Measurements from ENCODE around the gene HSPA1A.
A peak's percentile ranks its signal among the peaks of the same experiment; 100 is the strongest.
"Not testable (repeated sequence)": the region's sequence is repeated elsewhere in the genome, so short reads cannot be mapped to it uniquely, and the experiment has no call there.

The HSPA1A gene

DNA sequence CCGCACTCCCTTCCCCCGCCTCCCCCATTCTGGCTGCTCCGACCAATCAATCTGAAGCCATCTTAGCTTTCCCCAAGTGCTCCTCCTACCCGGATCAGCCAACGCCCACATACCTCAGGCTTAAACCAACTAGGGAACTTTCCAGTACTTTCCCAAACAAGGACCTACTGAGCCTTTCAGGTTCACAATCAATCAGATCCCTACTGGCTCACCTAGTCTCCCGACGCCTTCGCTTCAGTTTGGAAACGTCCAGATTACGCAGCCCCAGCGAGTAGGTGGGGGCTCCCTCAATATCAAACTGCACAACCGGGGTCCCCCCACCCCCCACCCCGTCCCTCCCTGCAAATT is 692 bp upstream of the HSPA1A start:
- TF ChIP-seq, protein P1, sequence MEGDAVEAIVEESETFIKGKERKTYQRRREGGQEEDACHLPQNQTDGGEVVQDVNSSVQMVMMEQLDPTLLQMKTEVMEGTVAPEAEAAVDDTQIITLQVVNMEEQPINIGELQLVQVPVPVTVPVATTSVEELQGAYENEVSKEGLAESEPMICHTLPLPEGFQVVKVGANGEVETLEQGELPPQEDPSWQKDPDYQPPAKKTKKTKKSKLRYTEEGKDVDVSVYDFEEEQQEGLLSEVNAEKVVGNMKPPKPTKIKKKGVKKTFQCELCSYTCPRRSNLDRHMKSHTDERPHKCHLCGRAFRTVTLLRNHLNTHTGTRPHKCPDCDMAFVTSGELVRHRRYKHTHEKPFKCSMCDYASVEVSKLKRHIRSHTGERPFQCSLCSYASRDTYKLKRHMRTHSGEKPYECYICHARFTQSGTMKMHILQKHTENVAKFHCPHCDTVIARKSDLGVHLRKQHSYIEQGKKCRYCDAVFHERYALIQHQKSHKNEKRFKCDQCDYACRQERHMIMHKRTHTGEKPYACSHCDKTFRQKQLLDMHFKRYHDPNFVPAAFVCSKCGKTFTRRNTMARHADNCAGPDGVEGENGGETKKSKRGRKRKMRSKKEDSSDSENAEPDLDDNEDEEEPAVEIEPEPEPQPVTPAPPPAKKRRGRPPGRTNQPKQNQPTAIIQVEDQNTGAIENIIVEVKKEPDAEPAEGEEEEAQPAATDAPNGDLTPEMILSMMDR (IDR thresholded peaks at IDR 0.05; ENCODE audit: low read depth, low read length), result no peak
- TF ChIP-seq MYC (IDR thresholded peaks at IDR 0.05; ENCODE audit: low read depth, low read length) (no peak), POLR2A (IDR thresholded peaks at IDR 0.05; ENCODE audit: extremely low read depth, insufficient read length) (no peak)
- TF ChIP-seq, protein P2, sequence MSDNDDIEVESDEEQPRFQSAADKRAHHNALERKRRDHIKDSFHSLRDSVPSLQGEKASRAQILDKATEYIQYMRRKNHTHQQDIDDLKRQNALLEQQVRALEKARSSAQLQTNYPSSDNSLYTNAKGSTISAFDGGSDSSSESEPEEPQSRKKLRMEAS (IDR thresholded peaks at IDR 0.05; ENCODE audit: low read depth, low read length), result no peak
- H3K4me3 ChIP-seq (ENCODE audit: low read depth, low read length), result peak overlapping the region; percentile 70
- peak; percentile 94 for DNase-seq (ENCODE audit: low read depth)

DNA sequence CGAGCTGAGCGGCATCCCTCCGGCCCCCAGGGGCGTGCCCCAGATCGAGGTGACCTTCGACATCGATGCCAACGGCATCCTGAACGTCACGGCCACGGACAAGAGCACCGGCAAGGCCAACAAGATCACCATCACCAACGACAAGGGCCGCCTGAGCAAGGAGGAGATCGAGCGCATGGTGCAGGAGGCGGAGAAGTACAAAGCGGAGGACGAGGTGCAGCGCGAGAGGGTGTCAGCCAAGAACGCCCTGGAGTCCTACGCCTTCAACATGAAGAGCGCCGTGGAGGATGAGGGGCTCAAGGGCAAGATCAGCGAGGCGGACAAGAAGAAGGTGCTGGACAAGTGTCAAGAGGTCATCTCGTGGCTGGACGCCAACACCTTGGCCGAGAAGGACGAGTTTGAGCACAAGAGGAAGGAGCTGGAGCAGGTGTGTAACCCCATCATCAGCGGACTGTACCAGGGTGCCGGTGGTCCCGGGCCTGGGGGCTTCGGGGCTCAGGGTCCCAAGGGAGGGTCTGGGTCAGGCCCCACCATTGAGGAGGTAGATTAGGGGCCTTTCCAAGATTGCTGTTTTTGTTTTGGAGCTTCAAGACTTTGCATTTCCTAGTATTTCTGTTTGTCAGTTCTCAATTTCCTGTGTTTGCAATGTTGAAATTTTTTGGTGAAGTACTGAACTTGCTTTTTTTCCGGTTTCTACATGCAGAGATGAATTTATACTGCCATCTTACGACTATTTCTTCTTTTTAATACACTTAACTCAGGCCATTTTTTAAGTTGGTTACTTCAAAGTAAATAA is 2.0 kb downstream of the HSPA1A start:
- DNase-seq (ENCODE audit: low read depth), result peak; percentile 62
- peak overlapping the region; percentile 89 for H3K4me3 ChIP-seq (ENCODE audit: low read depth, low read length)

DNA sequence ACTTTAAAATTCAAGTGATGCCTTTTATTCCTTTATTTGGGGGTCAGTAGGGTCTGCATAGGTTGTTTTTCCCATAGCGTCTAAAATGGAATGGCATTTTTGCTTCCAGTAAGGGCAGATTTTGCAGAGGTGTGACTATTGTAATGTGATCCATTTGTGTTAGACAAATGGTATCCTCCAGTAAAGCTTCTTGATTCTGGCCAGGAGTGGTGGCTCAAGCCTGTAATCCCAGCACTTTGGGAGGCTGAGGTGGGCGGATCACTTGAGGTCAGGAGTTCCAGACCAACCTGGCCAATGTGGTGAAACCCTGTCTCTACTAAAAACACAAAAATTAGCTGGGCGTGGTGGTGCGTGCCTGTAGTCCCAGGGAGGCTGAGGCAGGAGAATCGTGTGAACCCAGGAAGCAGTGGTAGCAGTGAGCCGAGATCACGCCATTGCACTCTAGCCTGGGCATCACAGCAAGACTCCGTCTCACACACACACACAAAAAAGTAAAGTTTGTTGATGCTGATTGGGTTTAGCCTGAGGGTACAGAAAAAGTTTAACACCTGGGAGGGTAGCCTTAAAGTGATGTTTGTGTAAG is 2.7 kb downstream of the HSPA1A start:
- not testable (repeated sequence) for DNase-seq (ENCODE audit: low read depth)
- H3K4me3 ChIP-seq (ENCODE audit: low read depth, low read length), result peak overlapping the region; percentile 89

DNA sequence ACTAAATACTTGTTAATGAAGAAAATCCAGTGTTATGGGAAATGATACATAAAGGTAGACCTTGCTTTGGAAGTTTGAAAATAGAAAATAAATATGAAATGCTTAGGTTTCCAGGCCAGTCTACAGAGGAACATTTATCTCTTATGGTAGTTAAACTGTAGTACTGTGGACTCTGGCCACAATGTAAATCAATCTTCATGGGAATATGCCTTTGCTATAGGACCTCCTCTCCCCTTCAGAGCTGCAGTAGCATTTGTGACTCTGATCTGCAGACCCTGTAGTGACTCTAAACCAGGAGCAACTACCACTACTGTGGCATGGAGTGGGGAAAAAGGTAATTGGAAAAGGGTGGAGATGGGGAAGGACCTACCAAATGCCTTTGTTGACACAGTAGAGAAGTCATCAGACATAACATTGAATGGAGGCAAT is 4.5 kb downstream of the HSPA1A start:
- peak overlapping the region; percentile 4 for H3K4me3 ChIP-seq (ENCODE audit: low read depth, low read length)
- DNase-seq (ENCODE audit: low read depth), result no peak
- no peak for TF ChIP-seq POLR2A (IDR thresholded peaks at IDR 0.05; ENCODE audit: extremely low read depth, insufficient read length)
- TF ChIP-seq, protein P1 (IDR thresholded peaks at IDR 0.05; ENCODE audit: low read depth, low read length), result no peak
- TF ChIP-seq, protein P2 (IDR thresholded peaks at IDR 0.05; ENCODE audit: low read depth, low read length), result no peak
- no peak for TF ChIP-seq MYC (IDR thresholded peaks at IDR 0.05; ENCODE audit: low read depth, low read length)

DNA sequence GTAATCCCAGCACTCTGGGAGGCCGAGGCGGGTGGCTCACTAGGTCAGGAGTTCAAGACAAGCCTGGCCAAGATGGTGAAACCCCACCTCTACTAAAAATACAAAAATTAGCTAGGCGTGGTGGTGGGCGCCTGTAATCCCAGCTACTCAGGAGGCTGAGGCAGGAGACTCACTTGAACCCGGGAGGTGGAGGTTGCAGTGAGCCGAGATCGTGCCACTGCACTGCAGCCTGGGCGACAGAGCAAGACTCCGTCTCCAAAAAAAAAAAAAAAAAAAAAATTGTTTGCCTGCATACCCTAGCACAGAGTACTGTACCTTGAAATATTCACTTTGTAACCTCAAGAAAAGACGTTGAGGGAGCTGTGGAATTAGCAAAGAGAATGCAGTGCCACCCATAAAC is 5.1 kb downstream of the HSPA1A start:
- DNase-seq (ENCODE audit: low read depth), result not testable (repeated sequence)

DNA sequence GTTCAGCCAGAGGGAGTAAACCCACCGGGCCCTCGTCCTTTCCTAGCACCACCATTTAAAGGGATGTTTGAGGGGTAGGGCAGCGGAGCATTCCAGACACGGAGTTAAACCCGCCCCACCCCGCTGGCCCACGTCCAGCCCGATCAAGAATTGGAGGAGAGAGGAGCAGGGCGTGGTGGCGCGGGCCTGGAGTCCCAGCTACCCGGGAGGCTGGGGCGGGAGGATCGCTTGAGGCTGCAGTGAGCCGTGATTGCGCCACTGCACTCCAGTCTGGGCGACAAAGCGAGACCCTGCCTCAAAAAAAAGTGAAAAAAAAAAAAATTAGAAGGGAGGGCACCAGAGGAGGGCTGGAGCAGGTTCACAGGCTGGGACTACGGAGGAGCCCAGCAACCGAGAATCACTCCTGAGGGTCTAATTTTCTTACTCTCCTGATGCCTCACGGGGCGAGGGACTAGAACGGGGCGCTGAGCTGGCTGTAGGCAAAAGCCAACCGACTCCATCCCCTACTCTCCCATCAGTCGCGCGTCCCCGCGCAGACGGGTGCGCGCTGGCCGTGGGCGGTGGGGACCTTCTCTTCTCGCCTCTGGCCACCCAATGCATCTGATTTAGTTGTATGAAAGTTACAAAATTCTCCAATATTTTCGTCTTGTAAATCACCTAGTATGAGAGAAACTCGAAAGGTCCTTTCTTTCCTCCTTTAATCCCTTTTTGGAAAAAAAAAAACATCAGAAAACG is 6.1 kb downstream of the HSPA1A start:
- DNase-seq (ENCODE audit: low read depth), result peak; percentile 81
- peak overlapping the region; percentile 74 for H3K4me3 ChIP-seq (ENCODE audit: low read depth, low read length)
- TF ChIP-seq MYC (IDR thresholded peaks at IDR 0.05; ENCODE audit: low read depth, low read length), result no peak
- TF ChIP-seq, protein P1 (IDR thresholded peaks at IDR 0.05; ENCODE audit: low read depth, low read length), result no peak
- TF ChIP-seq POLR2A (IDR thresholded peaks at IDR 0.05; ENCODE audit: extremely low read depth, insufficient read length), result peak; percentile 35
- TF ChIP-seq, protein P2 (IDR thresholded peaks at IDR 0.05; ENCODE audit: low read depth, low read length), result no peak

More for the DNA sequence above, 5.1 kb downstream of the HSPA1A start:
- H3K4me3 ChIP-seq (ENCODE audit: low read depth, low read length), result not testable (repeated sequence)

DNA sequence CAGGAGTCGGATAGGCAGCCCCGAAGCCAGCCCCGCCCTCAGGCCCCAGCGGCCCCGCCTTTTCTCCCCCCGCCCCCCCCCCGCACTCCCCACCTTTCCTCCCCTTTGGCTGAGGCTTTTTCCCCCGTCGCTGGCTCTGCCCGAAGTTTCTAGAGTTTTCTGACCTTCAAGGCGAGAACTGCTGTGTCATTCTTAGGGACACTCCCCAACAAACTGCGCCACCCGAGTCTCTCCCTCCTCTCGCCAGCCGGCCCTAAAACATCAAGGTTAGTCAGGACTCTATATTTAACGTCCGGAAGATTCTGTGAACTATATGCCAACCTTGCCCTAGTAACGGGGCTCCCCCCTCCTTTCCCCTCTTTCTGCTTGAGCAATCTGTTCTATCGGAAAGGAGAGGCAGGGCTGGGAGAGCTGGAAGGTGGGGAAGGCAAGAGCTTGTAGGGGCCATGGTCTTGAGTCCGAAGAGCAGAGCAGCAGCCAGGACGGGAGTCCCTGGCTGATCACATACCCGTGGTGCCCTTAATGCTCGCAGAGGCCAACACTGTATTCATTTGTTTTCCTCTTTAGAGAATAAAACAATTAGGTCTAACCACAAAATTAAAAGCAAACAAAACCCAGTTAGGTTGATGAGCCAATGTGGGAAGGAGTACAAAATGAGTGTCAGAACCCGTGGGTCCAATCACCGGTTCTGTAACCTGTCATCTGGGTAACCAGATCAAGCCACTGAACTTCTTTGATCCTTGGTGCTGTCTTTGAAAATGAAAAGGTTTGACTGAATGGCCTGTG is 6.9 kb downstream of the HSPA1A start:
- peak overlapping the region; percentile 74 for H3K4me3 ChIP-seq (ENCODE audit: low read depth, low read length)
- TF ChIP-seq, protein P1 (IDR thresholded peaks at IDR 0.05; ENCODE audit: low read depth, low read length), result no peak
- TF ChIP-seq POLR2A (IDR thresholded peaks at IDR 0.05; ENCODE audit: extremely low read depth, insufficient read length) (peak; percentile 24), MYC (IDR thresholded peaks at IDR 0.05; ENCODE audit: low read depth, low read length) (no peak)
- TF ChIP-seq, protein P2 (IDR thresholded peaks at IDR 0.05; ENCODE audit: low read depth, low read length), result no peak

DNA sequence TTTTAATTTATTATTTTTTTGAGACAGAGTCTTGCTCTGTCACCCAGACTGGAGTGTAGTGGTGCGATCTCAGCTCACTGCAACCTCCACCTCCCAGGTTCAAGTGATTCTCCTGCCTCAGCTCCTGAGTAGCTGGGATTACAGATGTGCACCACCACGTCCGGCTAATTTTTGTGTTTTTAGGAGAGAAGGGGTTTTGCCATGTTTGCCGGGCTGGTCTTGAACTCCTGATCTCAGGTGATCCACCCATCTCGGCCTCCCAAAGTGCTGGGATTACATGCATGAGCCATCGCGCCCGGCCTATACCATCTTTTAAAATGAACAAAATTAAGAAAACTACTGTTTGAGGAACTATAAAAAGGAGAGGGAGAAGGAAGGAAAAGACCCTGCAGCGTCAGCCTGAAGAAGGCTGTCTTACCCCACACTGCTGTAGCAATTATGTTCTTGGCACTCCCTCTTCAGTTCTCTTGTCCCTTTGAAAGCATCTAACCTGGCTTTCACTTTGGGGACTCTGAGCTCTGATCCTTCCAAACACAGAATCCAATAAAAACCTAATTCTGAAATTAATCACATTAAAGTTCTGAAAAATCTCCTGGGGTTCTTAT is 8.4 kb downstream of the HSPA1A start:
- DNase-seq (ENCODE audit: low read depth), result peak; percentile 40
- H3K4me3 ChIP-seq (ENCODE audit: low read depth, low read length), result not testable (repeated sequence)

More for the DNA sequence above, 6.9 kb downstream of the HSPA1A start:
- peak; percentile 90 for DNase-seq (ENCODE audit: low read depth)
